ENCODE measurements around the gene MINDY4. TPM values are rescaled to one million over a fixed set of nuclear protein-coding genes. Genes with fewer than 3 reads are reported as not detected.

MINDY4 gene
- total and polyA plus RNA-seq, 10 of the 15 experiments (the other 5 are each of a cell fraction or from before 2014, with no cell fraction given) = 0.10 to 0.90 (median 0.40) TPM

GRCh38 chr7:30842542-30843451 lies 71.6 kb downstream of the MINDY4 start:
- Histone ChIP-seq H3K36me3 (ENCODE audit: control insufficient read depth in 2 of 2, insufficient read depth in 2 of 2, low read length in 1 of 2) (no peaks in the 10 kb centered on the region), H3K27ac (ENCODE audit: control insufficient read depth, insufficient read depth) (no peak overlapping the region), H3K9ac (ENCODE audit: control insufficient read depth, insufficient read depth, low read length) (no peak overlapping the region), H4K20me1 (ENCODE audit: control insufficient read depth, insufficient read depth) (no peaks in the 10 kb centered on the region), H3K4me1 (ENCODE audit: control insufficient read depth, insufficient read depth, low read length) (no peaks in the 10 kb centered on the region), H3K27me3 (replicated peaks in 1 of 2; ENCODE audit: control insufficient read depth in 2 of 2, insufficient read depth in 2 of 2, low read length in 1 of 2) (no peaks in the 10 kb centered on the region), H3K4me3 (no peak overlapping the region), H2AFZ (ENCODE audit: control insufficient read depth, low read depth, low read length) (no peak overlapping the region), H3K9me3 (replicated peaks; ENCODE audit: control insufficient read depth, insufficient read depth, low read length) (no peaks in the 10 kb centered on the region), H3K79me2 (ENCODE audit: control insufficient read depth, insufficient read depth, low read length) (no peaks in the 10 kb centered on the region), H3K4me2 (ENCODE audit: control insufficient read depth, insufficient read depth) (no peak overlapping the region)
- POLR2A ChIA-PET = no interaction called here
- ATAC-seq (no peak), DNase-seq (ENCODE audit: low read depth, low spot score) (no peak), FAIRE-seq (no peak)
- WGBS (ENCODE audit: insufficient coverage, insufficient replicate concordance, low lambda C conversion rate, missing lambda C conversion rate) = 69% methylated on average over 8 of the region's 8 CpGs
- TF ChIP-seq ZNF622 (IDR thresholded peaks at IDR 0.05) (no peak), BRCA1 (IDR thresholded peaks at IDR 0.05; ENCODE audit: low read depth, low read length) (no peak), DPF2 (IDR thresholded peaks at IDR 0.05) (no peak), CUX1 (IDR thresholded peaks at IDR 0.05; ENCODE audit: insufficient replicate concordance, low read depth, low read length) (no peak), ZNF384 (IDR thresholded peaks at IDR 0.05; ENCODE audit: borderline replicate concordance, low read depth, low read length) (no peak), EZH2 (IDR thresholded peaks at IDR 0.05; ENCODE audit: borderline replicate concordance, control insufficient read depth, low read depth, low read length) (no peak), RBBP5 (conservative IDR thresholded peaks at IDR 0.05) (no peak), CBX3 (IDR thresholded peaks at IDR 0.05; ENCODE audit: borderline replicate concordance, low read depth) (no peak), BCLAF1 (IDR thresholded peaks at IDR 0.05) (no peak)
- RAD21 ChIA-PET (ENCODE audit: unreplicated experiment) = no interaction called here
- SMC1A ChIA-PET (ENCODE audit: uncharacterized antibody, unreplicated experiment) = no interaction called here
- BruUV-seq (replicated peaks) = no TSS peak
- in situ Hi-C loops (cut with MboI) (no loop called here), intact Hi-C loops (cut with micrococcal nuclease; ENCODE audit: unreplicated experiment) (no loop called here)
- CTCF ChIA-PET = no interaction called here
